H9 (cell line): Measurements from ENCODE around the gene TMED5. TPM values are rescaled to one million over a fixed set of nuclear protein-coding genes. Genes with fewer than 3 reads are reported as not detected.

ENCODE experiments used
- DNase-seq: peaks from one replicate; pipeline ENCODE4 v3.0.0-alpha.2; 2017
- H2AFZ ChIP-seq: one replicate; pipeline ENCODE4 v1.6.1; 2013; ENCODE audit warnings: mild to moderate bottlenecking, low read length, control low read depth, moderate library complexity
- H2AK5ac ChIP-seq: 2 replicates; pipeline ENCODE4 v1.6.1; 2013; ENCODE audit warnings: low read length, control low read depth, mixed read lengths; ENCODE audit not compliant: insufficient read length
- H2BK120ac ChIP-seq: one replicate; pipeline ENCODE4 v1.6.1; 2013; ENCODE audit warnings: low read depth, mild to moderate bottlenecking, low read length, control low read depth, inconsistent platforms; ENCODE audit not compliant: poor library complexity, severe bottlenecking
- H2BK12ac ChIP-seq: 2 replicates; pipeline ENCODE4 v1.6.1; 2013; ENCODE audit warnings: low read length, control low read depth, mixed read lengths, low read depth; ENCODE audit not compliant: insufficient read length
- H2BK15ac ChIP-seq: 2 replicates; pipeline ENCODE4 v1.6.1; 2013; ENCODE audit warnings: low read depth, low read length, control low read depth
- H2BK20ac ChIP-seq: one replicate; pipeline ENCODE4 v1.6.1; 2013; ENCODE audit warnings: low read depth, mild to moderate bottlenecking, low read length, control low read depth, inconsistent platforms; ENCODE audit not compliant: poor library complexity, severe bottlenecking
- H2BK5ac ChIP-seq: 2 replicates; pipeline ENCODE4 v1.6.1; 2013; ENCODE audit warnings: low read length, control low read depth, mixed read lengths; ENCODE audit not compliant: insufficient read length
- H3K14ac ChIP-seq: 2 replicates; pipeline ENCODE4 v1.6.1; 2013; ENCODE audit warnings: low read length, control low read depth; ENCODE audit not compliant: insufficient read depth
- H3K18ac ChIP-seq: 2 replicates; pipeline ENCODE4 v1.6.1; 2013; ENCODE audit warnings: low read depth, mild to moderate bottlenecking, mixed read lengths, low read length, control low read depth; ENCODE audit not compliant: insufficient read length
- H3K23ac ChIP-seq: 2 replicates; pipeline ENCODE4 v1.6.1; 2013; ENCODE audit warnings: low read length, control low read depth, mixed read lengths, low read depth; ENCODE audit not compliant: insufficient read length
- H3K23me2 ChIP-seq: 2 replicates; pipeline ENCODE4 v1.6.1; 2013; ENCODE audit warnings: low read depth, mild to moderate bottlenecking, mixed read lengths, low read length, control low read depth; ENCODE audit not compliant: insufficient read length, poor library complexity, severe bottlenecking
- H3K27ac ChIP-seq: 2 replicates; pipeline ENCODE4 v1.5.1; 2013; ENCODE audit warnings: low read length, control low read depth, mixed read lengths, low read depth; ENCODE audit not compliant: insufficient read length
- H3K27me3 ChIP-seq: 2 replicates; pipeline ENCODE4 v1.6.1; 2013; ENCODE audit warnings: low read length, control low read depth, inconsistent platforms; ENCODE audit not compliant: insufficient read depth
- H3K4ac ChIP-seq: 2 replicates; pipeline ENCODE4 v1.6.1; 2013; ENCODE audit warnings: low read depth, mild to moderate bottlenecking, control low read depth, inconsistent platforms, low read length, moderate library complexity
- H3K4me1 ChIP-seq: 2 replicates; pipeline ENCODE4 v1.6.1; 2013; ENCODE audit warnings: low read length, control low read depth, inconsistent platforms; ENCODE audit not compliant: insufficient read depth
- H3K4me2 ChIP-seq: 2 replicates; pipeline ENCODE4 v1.6.1; 2013; ENCODE audit warnings: low read length, control low read depth, mixed read lengths; ENCODE audit not compliant: insufficient read length, insufficient read depth
- H3K56ac ChIP-seq: 2 replicates; pipeline ENCODE4 v1.6.1; 2013; ENCODE audit warnings: low read depth, mild to moderate bottlenecking, mixed read lengths, low read length, control low read depth; ENCODE audit not compliant: insufficient read length
- H3K79me1 ChIP-seq: 2 replicates; pipeline ENCODE4 v1.6.1; 2013; ENCODE audit warnings: low read depth, mild to moderate bottlenecking, moderate library complexity, low read length, control low read depth, inconsistent platforms; ENCODE audit not compliant: insufficient read depth, poor library complexity, severe bottlenecking
- H3K79me2 ChIP-seq: 2 replicates; pipeline ENCODE4 v1.6.1; 2013; ENCODE audit warnings: low read length, control low read depth, inconsistent platforms; ENCODE audit not compliant: insufficient read depth
- H3K9ac ChIP-seq: 2 replicates; pipeline ENCODE4 v1.6.1; 2013; ENCODE audit warnings: low read length, control low read depth, mixed read lengths; ENCODE audit not compliant: insufficient read length; ENCODE audit errors: extremely low read depth
- H3K9me3 ChIP-seq: one replicate; pipeline ENCODE4 v1.6.1; 2013; ENCODE audit warnings: low read depth, low read length, inconsistent platforms; ENCODE audit not compliant: control insufficient read depth
- H3T11ph ChIP-seq: one replicate; pipeline ENCODE4 v1.6.1; 2013; ENCODE audit warnings: mild to moderate bottlenecking, low read length, control low read depth, inconsistent platforms
- H4K20me1 ChIP-seq: one replicate; pipeline ENCODE4 v1.6.1; 2013; ENCODE audit not compliant: control insufficient read depth, insufficient read length, insufficient read depth
- H4K5ac ChIP-seq: 2 replicates; pipeline ENCODE4 v1.6.1; 2013; ENCODE audit warnings: low read depth, mild to moderate bottlenecking, mixed read lengths, low read length, control low read depth; ENCODE audit not compliant: insufficient read length
- H4K8ac ChIP-seq: replicated peaks from 2 replicates; pipeline ENCODE4 v1.6.1; 2013; ENCODE audit warnings: low read length, control low read depth, mixed read lengths, low read depth; ENCODE audit not compliant: insufficient read length
- H4K91ac ChIP-seq: 2 replicates; pipeline ENCODE4 v1.6.1; 2013; ENCODE audit warnings: low read depth, mild to moderate bottlenecking, moderate library complexity, mixed read lengths, low read length, control low read depth; ENCODE audit not compliant: insufficient read length
- H3K27ac Mint-ChIP-seq, 3 experiments: 2 replicates in 2 of 3; 3 replicates in 1 of 3; pipeline ENCODE4 v1.8.0; 2020 to 2021; ENCODE audit warnings: mixed read lengths in 3 of 3, mild to moderate bottlenecking in 1 of 3, moderate library complexity in 1 of 3
- H3K27me3 Mint-ChIP-seq: 2 replicates; pipeline ENCODE4 v1.8.0; 2021; ENCODE audit warnings: low read depth, mild to moderate bottlenecking, moderate library complexity, mixed read lengths
- H3K36me3 Mint-ChIP-seq, 3 experiments: 2 replicates in 2 of 3; 3 replicates in 1 of 3; pipeline ENCODE4 v1.8.0; 2020 to 2021; ENCODE audit warnings: low read depth in 3 of 3, mixed read lengths in 3 of 3; ENCODE audit not compliant: insufficient read depth in 1 of 3
- H3K4me1 Mint-ChIP-seq, 2 experiments: 2 replicates each; pipeline ENCODE4 v1.8.0; 2020; ENCODE audit warnings: mixed read lengths in 2 of 2
- H3K4me3 Mint-ChIP-seq, 2 experiments: 2 replicates in 1 of 2; 3 replicates in 1 of 2; pipeline ENCODE4 v1.8.0; 2020 to 2021; ENCODE audit warnings: mild to moderate bottlenecking in 2 of 2, mixed read lengths in 2 of 2, moderate library complexity in 1 of 2
- H3K9me3 Mint-ChIP-seq, 2 experiments: 2 replicates in 1 of 2; 3 replicates in 1 of 2; pipeline ENCODE4 v1.8.0; 2020; ENCODE audit warnings: mild to moderate bottlenecking in 2 of 2, mixed read lengths in 2 of 2, moderate library complexity in 1 of 2
- WGBS: extraction: QIAGEN DNeasy Blood & Tissue Kit; methylation state at CpG from one replicate; pipeline ENCODE4 v1.1.7; 2013; ENCODE audit warnings: missing lambda C conversion rate, low lambda C conversion rate, mixed read lengths; ENCODE audit not compliant: insufficient read length; ENCODE audit errors: extremely low coverage; 5-methylcytosine and 5-hydroxymethylcytosine counted together
- total RNA-seq: library from RNA; stranded (reverse); gene quantifications from 2 replicates; pipeline ENCODE4 v1.2.1, GENCODE V29; 2021
- TF ChIP-seq, protein P1 (sequence below): fragments of 200-600 bp; sonication (generic); conservative IDR thresholded peaks from 3 replicates; pipeline ENCODE4 v1.8.0; 2021; ENCODE audit warnings: antibody characterized with exemption, mild to moderate bottlenecking

The TMED5 gene
- total RNA-seq, 1 experiment from 2014 or later = 35.0 TPM

DNA sequence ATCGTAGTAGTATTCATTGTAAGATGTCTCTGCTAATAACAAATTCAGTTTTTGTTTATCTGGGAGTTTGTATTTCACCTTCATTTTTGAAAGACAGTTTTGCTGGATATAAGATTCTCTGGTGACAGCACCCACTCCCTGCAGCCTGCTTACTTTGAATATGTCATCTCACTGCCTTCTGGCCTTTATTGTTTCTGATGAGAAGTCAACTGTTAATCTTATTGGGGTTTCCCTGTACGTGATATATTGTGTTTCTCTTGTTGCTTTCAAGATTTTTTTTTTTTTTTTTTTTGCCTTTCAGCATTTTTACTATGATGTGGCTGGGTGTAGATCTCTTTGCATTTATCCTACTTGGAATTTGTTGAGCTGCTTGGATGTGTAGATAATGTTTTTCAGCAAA lies 71.9 kb downstream of the TMED5 start:
- Histone ChIP-seq H3K23me2 (no peaks in the 10 kb centered on the region), H3K79me2 (peaks cover 47% of the 10 kb centered on the region; the same call in 1 of the 2 replicates), H3K9ac (no peak overlapping the region), H3K56ac (no peak overlapping the region), H3K27ac (no peak overlapping the region), H4K20me1 (no peaks in the 10 kb centered on the region), H2BK20ac (no peak overlapping the region), H2BK15ac (no peak overlapping the region), H3K27me3 (no peaks in the 10 kb centered on the region), H3K9me3 (no peaks in the 10 kb centered on the region), H3K4ac (no peak overlapping the region), H4K8ac (no peak overlapping the region), H3K4me2 (no peak overlapping the region), H3K79me1 (peaks cover 9% of the 10 kb centered on the region), H2BK120ac (no peak overlapping the region), H3T11ph (no peak overlapping the region), H2AFZ (no peak overlapping the region), H3K14ac (no peak overlapping the region), H3K4me1 (no peaks in the 10 kb centered on the region; the same call in 1 of the 2 replicates), H2BK5ac (no peak overlapping the region), H3K18ac (no peak overlapping the region), H4K5ac (no peak overlapping the region), H2BK12ac (no peak overlapping the region), H2AK5ac (no peak overlapping the region), H4K91ac (no peak overlapping the region), H3K23ac (no peak overlapping the region)
- peak overlapping the region in 1 of 3 experiments; percentile 9; a peak in 2 of 7 replicates for H3K27ac Mint-ChIP-seq
- WGBS = no CpG with 5 or more reads among the region's 2 CpGs
- peaks cover 5 to 7% of the 10 kb centered on the region in 2 experiments; a peak in 1 of 5 replicates for H3K9me3 Mint-ChIP-seq
- peaks cover 28 to 40% of the 10 kb centered on the region in 2 experiments for H3K4me1 Mint-ChIP-seq
- no peak overlapping the region for H3K4me3 Mint-ChIP-seq
- H3K27me3 Mint-ChIP-seq = no peaks in the 10 kb centered on the region
- no peak for DNase-seq
- TF ChIP-seq, protein P1, sequence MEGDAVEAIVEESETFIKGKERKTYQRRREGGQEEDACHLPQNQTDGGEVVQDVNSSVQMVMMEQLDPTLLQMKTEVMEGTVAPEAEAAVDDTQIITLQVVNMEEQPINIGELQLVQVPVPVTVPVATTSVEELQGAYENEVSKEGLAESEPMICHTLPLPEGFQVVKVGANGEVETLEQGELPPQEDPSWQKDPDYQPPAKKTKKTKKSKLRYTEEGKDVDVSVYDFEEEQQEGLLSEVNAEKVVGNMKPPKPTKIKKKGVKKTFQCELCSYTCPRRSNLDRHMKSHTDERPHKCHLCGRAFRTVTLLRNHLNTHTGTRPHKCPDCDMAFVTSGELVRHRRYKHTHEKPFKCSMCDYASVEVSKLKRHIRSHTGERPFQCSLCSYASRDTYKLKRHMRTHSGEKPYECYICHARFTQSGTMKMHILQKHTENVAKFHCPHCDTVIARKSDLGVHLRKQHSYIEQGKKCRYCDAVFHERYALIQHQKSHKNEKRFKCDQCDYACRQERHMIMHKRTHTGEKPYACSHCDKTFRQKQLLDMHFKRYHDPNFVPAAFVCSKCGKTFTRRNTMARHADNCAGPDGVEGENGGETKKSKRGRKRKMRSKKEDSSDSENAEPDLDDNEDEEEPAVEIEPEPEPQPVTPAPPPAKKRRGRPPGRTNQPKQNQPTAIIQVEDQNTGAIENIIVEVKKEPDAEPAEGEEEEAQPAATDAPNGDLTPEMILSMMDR = no peak
- peaks cover 46 to 59% (median 57%) of the 10 kb centered on the region in 3 experiments for H3K36me3 Mint-ChIP-seq
